Sciatic nerve (tissue), 2 donors: ENCODE measurements around the gene TENM3. TPM values are rescaled to one million over a fixed set of nuclear protein-coding genes. Genes with fewer than 3 reads are reported as not detected.

ENCODE experiments used
- ATAC-seq: fragments of 200-7000 bp; cut with Tn5 transposase; one replicate; pipeline ENCODE4 v1.9.1; 2020; ENCODE audit warnings: mild to moderate bottlenecking, moderate library complexity
- DNase-seq: peaks from one replicate; pipeline ENCODE4 v3.0.0-alpha.2; 2020; ENCODE audit warnings: low spot score
- intact Hi-C: fragments of 100-400 bp; cut with DNase I; formaldehyde crosslinking; loops from one replicate; pipeline ENCODE4 v1.14.2; 2022
- total RNA-seq: library from RNA; stranded (reverse); fragmentation: NEBNext Ultra II Directional; extraction: Animal tissue kit (Norgen Biotek cat#: 25700); gene quantifications from one replicate; pipeline ENCODE4 v1.2.1, GENCODE V29; 2021
- donor health status: DM: no; HTN: no; CAD: no.
- donor health status: DM: no; HTN: no; CAD: no.

The TENM3 gene
- total RNA-seq, 1 donor from 2014 or later = 38.2 TPM

- DNase-seq (no peak), ATAC-seq (no peak)
- intact Hi-C loops = no loop called here
These were observed 410.4 kb downstream of the TENM3 start for GRCh38 chr4:182653596-182653995.

- intact Hi-C loops = no loop called here
- no peak for ATAC-seq
- DNase-seq = no peak
These were observed 412.1 kb downstream of the TENM3 start for GRCh38 chr4:182655340-182655739.

GRCh38 chr4:182662551-182662950 is 419.3 kb downstream of the TENM3 start:
- DNase-seq (no peak), ATAC-seq (no peak)
- intact Hi-C loops = no loop called here

- intact Hi-C loops = no loop called here
- ATAC-seq (no peak), DNase-seq (no peak)
These were observed 428.0 kb downstream of the TENM3 start for GRCh38 chr4:182671231-182671630.

- intact Hi-C loops = no loop called here
- DNase-seq (no peak), ATAC-seq (no peak)
These were observed 428.5 kb downstream of the TENM3 start for GRCh38 chr4:182671749-182672148.

GRCh38 chr4:182678590-182678989 is 435.4 kb downstream of the TENM3 start:
- ATAC-seq (no peak), DNase-seq (no peak)
- intact Hi-C loops = no loop called here

- ATAC-seq = no peak
These were observed 436.3 kb downstream of the TENM3 start for GRCh38 chr4:182679533-182679932.

GRCh38 chr4:182680234-182680653 is 437.0 kb downstream of the TENM3 start:
- intact Hi-C loops = no loop called here
- DNase-seq = no peak
- no peak for ATAC-seq

More at GRCh38 chr4:182679533-182679932, 436.3 kb downstream of the TENM3 start:
- intact Hi-C loops = no loop called here
- DNase-seq = no peak

GRCh38 chr4:182683661-182684060 is 440.5 kb downstream of the TENM3 start:
- DNase-seq (no peak), ATAC-seq (no peak)
- intact Hi-C loops = no loop called here

- intact Hi-C loops = no loop called here
- DNase-seq = no peak
- no peak for ATAC-seq
These were observed 441.6 kb downstream of the TENM3 start for GRCh38 chr4:182684796-182685195.

- ATAC-seq = no peak
- no peak for DNase-seq
- intact Hi-C loops = no loop called here
These were observed 444.9 kb downstream of the TENM3 start for GRCh38 chr4:182688081-182688480.

- DNase-seq = no peak
- intact Hi-C loops = no loop called here
These were observed 451.3 kb downstream of the TENM3 start for GRCh38 chr4:182694551-182694950.

GRCh38 chr4:182695009-182695408 is 451.8 kb downstream of the TENM3 start:
- DNase-seq = no peak
- no peak for ATAC-seq
- intact Hi-C loops = no loop called here

More at GRCh38 chr4:182694551-182694950, 451.3 kb downstream of the TENM3 start:
- ATAC-seq = no peak

GRCh38 chr4:182695842-182696241 is 452.6 kb downstream of the TENM3 start:
- intact Hi-C loops = no loop called here
- ATAC-seq (no peak), DNase-seq (no peak)

- DNase-seq (no peak), ATAC-seq (no peak)
- intact Hi-C loops = no loop called here
These were observed 453.9 kb downstream of the TENM3 start for GRCh38 chr4:182697094-182697493.

- DNase-seq (no peak), ATAC-seq (no peak)
- intact Hi-C loops = no loop called here
These were observed 455.0 kb downstream of the TENM3 start for GRCh38 chr4:182698212-182698611.

GRCh38 chr4:182699201-182699600 is 456.0 kb downstream of the TENM3 start:
- ATAC-seq (no peak), DNase-seq (no peak)
- intact Hi-C loops = no loop called here

GRCh38 chr4:182699795-182700194 is 456.6 kb downstream of the TENM3 start:
- DNase-seq (no peak), ATAC-seq (no peak)
- intact Hi-C loops = no loop called here

- DNase-seq = no peak
- intact Hi-C loops = no loop called here
- no peak for ATAC-seq
These were observed 457.4 kb downstream of the TENM3 start for GRCh38 chr4:182700362-182701160.

- DNase-seq (no peak), ATAC-seq (no peak)
- intact Hi-C loops = no loop called here
These were observed 460.9 kb downstream of the TENM3 start for GRCh38 chr4:182704077-182704476.

- no peak for ATAC-seq
- intact Hi-C loops = no loop called here
- no peak for DNase-seq
These were observed 461.7 kb downstream of the TENM3 start for GRCh38 chr4:182704948-182705347.
